Measurements from ENCODE around the gene PROSER2. TPM values are rescaled to one million over a fixed set of nuclear protein-coding genes. Genes with fewer than 3 reads are reported as not detected.

The PROSER2 gene
- total RNA-seq, 6 experiments from 2014 or later, result 0.74 to 2.9 (median 1.5) TPM

DNA sequence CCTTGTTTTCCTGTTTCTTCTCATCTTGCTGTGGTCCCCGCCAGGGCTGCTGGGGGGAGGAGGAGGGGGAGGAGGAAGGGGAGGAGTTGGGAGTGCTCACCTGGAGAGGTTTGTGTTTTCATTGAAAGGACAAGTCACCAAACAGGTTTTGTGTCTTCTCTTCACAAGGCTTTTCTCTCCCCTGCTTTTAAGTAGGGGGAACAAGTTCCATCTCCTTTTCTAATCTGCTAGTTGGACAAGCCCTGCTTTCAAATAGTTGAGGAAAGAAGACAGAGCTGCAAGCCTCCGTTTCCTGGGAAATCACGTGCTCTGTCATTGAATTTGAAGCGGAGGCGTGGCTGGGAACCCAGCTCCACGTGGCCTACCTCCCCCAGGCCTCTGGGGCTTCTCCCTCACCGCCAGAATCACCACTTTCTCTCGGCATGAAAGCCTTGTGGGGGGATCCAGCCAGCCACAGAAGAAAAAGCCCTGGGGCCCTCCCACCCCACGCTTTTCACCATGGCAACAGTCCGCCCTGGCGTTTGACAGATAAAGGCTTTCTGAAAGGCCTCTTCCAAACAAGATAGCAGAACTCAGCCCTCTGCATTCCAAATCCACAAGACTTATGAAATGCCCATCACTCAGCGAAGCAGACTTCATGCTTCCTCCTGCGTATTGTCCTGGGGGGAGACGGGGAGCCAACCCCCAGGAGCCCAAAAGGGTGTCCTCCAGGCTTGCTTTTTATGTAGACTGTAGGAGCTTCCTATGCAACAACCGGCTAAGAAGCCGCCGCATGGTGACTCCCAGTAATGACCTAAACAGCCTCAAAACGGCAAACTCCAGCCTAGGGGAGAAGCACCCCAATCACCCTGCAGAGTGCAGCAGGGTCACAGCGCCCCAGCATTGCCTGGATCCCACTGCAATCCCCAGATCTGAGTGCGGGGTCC, 51.7 kb downstream of the PROSER2 start:
- Mint-ChIP-seq H3K4me3 (no peak overlapping the region), H3K27me3 (ENCODE audit: insufficient read depth) (peaks cover 3% of the 10 kb centered on the region), H3K4me1 (ENCODE audit: low read depth) (peaks cover 40% of the 10 kb centered on the region), H3K9me3 (no peaks in the 10 kb centered on the region), H3K27ac (peak overlapping the region; percentile 83; the same call in 1 of the 2 replicates), H3K36me3 (ENCODE audit: low read depth) (no peaks in the 10 kb centered on the region)
- TF ChIP-seq, protein P1, sequence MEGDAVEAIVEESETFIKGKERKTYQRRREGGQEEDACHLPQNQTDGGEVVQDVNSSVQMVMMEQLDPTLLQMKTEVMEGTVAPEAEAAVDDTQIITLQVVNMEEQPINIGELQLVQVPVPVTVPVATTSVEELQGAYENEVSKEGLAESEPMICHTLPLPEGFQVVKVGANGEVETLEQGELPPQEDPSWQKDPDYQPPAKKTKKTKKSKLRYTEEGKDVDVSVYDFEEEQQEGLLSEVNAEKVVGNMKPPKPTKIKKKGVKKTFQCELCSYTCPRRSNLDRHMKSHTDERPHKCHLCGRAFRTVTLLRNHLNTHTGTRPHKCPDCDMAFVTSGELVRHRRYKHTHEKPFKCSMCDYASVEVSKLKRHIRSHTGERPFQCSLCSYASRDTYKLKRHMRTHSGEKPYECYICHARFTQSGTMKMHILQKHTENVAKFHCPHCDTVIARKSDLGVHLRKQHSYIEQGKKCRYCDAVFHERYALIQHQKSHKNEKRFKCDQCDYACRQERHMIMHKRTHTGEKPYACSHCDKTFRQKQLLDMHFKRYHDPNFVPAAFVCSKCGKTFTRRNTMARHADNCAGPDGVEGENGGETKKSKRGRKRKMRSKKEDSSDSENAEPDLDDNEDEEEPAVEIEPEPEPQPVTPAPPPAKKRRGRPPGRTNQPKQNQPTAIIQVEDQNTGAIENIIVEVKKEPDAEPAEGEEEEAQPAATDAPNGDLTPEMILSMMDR (IDR thresholded peaks at IDR 0.05), result peak; percentile 12; the same call in 1 of the 2 replicates
- no peak for DNase-seq

DNA sequence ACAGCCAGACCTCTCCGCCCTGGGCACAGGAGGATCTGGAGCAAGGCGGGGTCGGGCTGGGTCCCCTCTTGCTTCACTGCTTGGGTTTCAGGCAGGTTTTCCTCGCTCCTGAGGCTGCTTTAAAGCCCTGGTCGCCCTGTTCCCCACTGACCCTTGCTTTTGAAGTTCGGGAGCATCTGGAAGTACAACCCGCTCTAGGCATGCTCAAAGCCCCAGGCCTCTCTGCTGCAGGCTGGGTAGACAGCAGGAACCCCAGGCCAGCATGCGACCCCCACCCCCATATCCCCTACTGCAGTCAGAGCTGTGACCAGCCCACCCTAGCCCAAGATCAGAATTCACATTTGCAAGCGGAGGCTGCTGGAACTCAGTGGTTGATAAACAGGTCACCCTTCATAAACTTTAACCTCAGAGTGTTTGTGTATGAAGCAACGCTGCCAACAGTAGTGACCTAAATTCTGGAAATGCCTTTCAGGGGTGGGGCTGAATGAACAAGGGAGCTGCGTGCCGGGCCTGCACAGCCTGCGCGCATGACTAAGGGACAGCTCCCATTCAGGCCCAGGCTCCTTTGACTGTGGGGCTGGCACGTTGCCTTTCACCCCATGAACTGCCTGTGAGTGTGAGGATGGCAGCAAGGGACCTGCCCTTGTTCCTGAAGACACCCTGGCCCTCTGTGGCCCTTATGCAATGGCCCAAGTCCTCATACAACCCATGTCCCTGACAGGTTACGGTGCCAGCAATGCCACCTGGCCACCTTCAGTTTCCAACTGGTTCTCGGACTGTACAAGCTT, 52.5 kb downstream of the PROSER2 start:
- peak overlapping the region; percentile 37; the same call in 1 of the 2 replicates for H3K4me3 Mint-ChIP-seq
- no peaks in the 10 kb centered on the region for H3K9me3 Mint-ChIP-seq
- peaks cover 2% of the 10 kb centered on the region for H3K27me3 Mint-ChIP-seq (ENCODE audit: insufficient read depth)
- peak; percentile 93 for DNase-seq
- H3K27ac Mint-ChIP-seq, result peak overlapping the region; percentile 83
- H3K4me1 Mint-ChIP-seq (ENCODE audit: low read depth), result peaks cover 36% of the 10 kb centered on the region
- no peaks in the 10 kb centered on the region for H3K36me3 Mint-ChIP-seq (ENCODE audit: low read depth)
- TF ChIP-seq, protein P1 (IDR thresholded peaks at IDR 0.05), result 0 out of 2 replicates have a peak, but pooled peaks have one; percentile 1

DNA sequence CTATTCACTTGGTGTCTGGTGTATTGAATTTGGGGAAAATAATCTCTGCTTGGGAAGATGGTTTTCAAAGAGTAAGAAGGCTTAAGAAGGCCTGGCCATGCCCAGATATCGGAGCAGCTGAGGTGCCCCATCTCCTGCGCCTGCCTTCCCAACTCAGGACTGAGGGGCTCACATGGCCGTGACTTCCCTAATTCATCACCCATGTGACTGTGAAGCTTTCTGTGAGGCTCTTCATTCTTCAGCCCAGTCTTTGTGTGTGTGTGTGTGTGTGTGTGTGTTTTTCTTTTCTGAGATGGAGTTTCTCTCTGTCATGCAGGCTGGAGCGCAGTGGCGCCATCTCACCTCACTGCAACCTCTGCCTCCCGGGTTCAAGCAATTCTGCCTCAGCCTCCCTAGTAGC, 53.2 kb downstream of the PROSER2 start:
- Mint-ChIP-seq H3K9me3 (no peaks in the 10 kb centered on the region), H3K36me3 (ENCODE audit: low read depth) (no peaks in the 10 kb centered on the region), H3K4me3 (no peak overlapping the region), H3K4me1 (ENCODE audit: low read depth) (peaks cover 31% of the 10 kb centered on the region), H3K27me3 (ENCODE audit: insufficient read depth) (no peaks in the 10 kb centered on the region; the same call in 1 of the 2 replicates), H3K27ac (peak overlapping the region; percentile 83)
- TF ChIP-seq, protein P1 (IDR thresholded peaks at IDR 0.05), result no peak
- DNase-seq, result no peak

DNA sequence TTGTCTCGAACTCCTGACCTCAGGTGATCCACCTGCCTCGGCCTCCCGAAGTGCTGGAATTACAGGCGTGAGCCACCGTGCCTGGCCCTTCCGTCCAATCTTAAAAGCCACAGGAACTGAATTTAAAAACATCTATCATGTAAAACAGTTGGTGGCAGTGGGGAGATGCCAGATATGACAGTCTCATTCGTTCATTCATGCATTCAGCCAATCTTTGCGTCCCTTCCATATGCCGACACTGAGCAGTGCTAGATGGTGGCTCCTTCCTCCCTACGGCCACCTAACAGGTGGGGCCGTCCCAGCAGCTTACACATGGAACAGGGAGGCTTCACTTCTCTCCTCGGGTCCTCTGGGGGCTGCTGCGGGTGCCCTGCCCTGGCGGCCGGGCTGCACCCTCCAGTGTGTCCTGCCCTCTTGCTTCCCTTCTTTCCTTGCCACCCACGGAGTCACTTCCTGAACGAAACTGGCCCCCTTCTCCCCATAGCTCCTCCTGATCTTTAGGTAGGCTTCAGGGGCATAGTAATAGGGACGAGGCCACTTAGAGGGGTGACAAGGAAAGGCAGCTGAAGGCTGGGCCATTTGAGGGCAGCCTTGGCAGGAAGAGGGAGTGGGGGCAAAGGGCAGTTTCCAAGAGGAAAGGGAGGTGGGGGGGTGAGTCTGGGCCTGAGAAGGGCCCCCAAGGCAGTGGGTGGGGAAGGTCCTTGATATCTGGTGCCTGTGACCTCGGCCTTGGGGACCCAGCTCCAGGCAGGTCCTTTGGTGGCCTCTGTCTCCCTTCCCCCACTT, 53.8 kb downstream of the PROSER2 start:
- no peaks in the 10 kb centered on the region; the same call in 1 of the 2 replicates for H3K27me3 Mint-ChIP-seq (ENCODE audit: insufficient read depth)
- no peak overlapping the region for H3K4me3 Mint-ChIP-seq
- H3K27ac Mint-ChIP-seq, result peak overlapping the region; percentile 83
- TF ChIP-seq, protein P1 (IDR thresholded peaks at IDR 0.05), result no peak
- no peaks in the 10 kb centered on the region for H3K9me3 Mint-ChIP-seq
- DNase-seq, result no peak
- no peaks in the 10 kb centered on the region for H3K36me3 Mint-ChIP-seq (ENCODE audit: low read depth)
- H3K4me1 Mint-ChIP-seq (ENCODE audit: low read depth), result peaks cover 34% of the 10 kb centered on the region

DNA sequence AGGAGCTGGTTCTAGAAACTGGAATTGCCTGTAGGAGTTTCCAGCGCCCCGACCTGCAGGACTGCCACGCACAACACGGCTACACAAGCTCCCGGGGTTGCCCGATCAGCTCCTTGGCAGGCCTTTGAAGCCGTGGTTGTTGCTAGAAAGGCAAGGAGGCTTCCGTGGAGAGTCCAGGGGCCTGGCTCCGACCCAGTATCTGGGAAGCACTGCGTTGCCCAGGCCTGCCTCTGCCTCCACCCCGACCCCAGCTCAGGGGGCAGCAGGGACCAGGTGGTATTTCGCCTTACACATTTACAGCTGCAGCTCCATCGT, 54.4 kb downstream of the PROSER2 start:
- H3K4me3 Mint-ChIP-seq, result no peak overlapping the region
- peaks cover 34% of the 10 kb centered on the region for H3K4me1 Mint-ChIP-seq (ENCODE audit: low read depth)
- no peaks in the 10 kb centered on the region; the same call in 1 of the 2 replicates for H3K27me3 Mint-ChIP-seq (ENCODE audit: insufficient read depth)
- H3K9me3 Mint-ChIP-seq, result no peaks in the 10 kb centered on the region
- no peaks in the 10 kb centered on the region for H3K36me3 Mint-ChIP-seq (ENCODE audit: low read depth)
- no peak for DNase-seq
- no peak overlapping the region for H3K27ac Mint-ChIP-seq
- TF ChIP-seq, protein P1 (IDR thresholded peaks at IDR 0.05), result no peak
